Stimulated activated CD4-positive, alpha-beta T cell treated with anti-CD3 and anti-CD28 coated beads, TNF-alpha, amount 100 ng/mL, for 4 hours (primary cell): Measurements from ENCODE around the gene NMNAT1.
"Not testable (repeated sequence)": the region's sequence is repeated elsewhere in the genome, so short reads cannot be mapped to it uniquely, and the experiment has no call there.

Experiments
- DNase-seq, 3 experiments: peaks; one replicate each; pipeline ENCODE4 v3.0.0-alpha.2; 2020; ENCODE audit warnings: low read depth in 3 of 3

Gene NMNAT1

DNA sequence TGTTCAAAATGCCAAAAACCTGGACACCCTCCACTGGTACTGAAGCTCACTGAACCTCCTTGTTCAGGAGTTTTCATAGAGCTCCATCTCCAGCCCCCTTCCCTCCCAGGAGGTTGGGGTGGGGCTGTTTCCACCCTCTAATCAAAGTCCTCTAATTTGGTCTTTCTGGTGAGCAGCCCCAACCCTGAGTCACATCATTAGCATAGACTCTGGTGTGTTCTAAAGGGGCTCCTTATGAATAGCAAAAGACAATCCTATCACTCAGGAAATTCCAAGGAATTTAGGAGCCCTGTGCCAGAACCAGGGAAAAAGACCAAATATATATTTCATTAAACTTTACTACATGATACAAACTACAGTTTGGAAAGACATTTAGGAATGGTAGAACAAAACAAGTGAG, 76.3 kb downstream of the NMNAT1 start:
- no peak for DNase-seq

DNA sequence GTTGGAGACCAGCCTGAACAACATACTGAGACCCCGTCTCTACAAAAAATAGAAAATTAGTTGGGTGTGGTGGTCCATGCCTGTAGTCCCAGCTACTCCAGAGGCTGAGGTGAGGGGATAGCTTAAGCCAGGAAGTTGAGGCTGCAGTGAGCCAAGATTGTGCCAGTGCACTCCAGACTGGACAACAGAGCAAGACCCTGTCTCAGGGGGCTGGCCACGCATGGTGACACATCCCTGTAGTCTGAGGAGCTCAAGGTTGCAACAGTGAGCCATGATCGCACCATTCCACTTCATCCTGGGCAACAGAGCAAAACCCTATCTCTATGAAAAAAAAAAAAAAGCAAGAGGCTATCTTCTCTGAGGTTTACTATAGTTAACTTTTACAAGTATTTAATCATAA, 76.8 kb downstream of the NMNAT1 start:
- DNase-seq: no peak

DNA sequence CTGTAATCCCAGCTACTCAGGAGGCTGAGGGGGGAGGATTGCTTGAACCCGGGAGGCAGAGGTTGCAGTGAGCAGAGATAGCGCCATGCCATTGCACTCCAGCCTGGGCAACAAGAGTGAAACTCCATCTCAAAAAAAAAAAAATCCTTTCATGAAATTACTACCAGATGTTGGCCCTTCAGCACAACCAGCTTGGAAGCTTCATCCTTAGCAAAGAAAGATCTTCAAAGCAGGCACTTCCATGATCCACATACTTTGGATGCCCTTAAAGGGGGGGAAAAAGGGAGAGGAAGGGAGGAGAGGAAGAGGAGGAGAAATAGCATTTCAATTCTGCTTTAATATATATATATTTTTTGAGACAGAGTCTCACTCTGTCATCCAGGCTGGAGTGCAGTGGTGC, 77.4 kb downstream of the NMNAT1 start:
- DNase-seq: not testable (repeated sequence)

DNA sequence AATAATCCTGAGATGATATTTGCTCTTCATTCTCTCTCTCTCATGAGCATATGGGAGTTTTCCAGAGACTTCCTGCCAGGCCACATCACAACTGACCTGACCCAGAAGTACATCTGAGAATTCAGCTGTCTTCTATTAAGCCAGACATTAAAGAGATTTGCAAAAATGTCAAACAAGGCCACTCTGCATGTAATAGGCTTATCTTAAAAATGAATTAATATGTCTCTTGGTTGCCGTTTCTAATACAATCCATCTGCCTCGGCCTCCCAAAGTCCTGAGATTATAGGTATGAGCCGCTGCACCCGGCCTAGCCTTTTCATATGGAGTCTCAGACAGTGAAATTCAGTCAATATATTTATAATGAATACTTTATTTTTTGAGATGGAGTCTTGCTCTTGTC, 78.7 kb downstream of the NMNAT1 start:
- DNase-seq: not testable (repeated sequence)

DNA sequence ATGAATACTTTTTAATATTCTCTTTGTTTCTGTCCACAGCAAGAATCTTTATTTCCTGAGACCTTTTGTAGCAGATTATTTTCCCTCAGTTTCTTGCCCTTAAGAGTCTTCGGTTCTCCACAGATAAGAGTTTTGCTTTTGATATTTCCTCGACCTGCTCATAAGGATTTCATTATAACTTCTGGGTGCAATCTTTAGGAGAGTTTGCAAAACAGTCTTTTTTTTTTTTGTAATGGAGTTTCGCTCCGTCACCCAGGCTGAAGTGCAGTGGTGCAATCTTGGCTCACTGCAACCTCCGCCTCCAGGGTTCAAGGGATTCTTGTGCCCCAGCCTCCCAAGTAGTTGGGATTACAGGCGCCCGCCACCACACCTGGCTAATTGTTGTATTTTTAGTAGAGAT, 79.4 kb downstream of the NMNAT1 start:
- DNase-seq: no peak

DNA sequence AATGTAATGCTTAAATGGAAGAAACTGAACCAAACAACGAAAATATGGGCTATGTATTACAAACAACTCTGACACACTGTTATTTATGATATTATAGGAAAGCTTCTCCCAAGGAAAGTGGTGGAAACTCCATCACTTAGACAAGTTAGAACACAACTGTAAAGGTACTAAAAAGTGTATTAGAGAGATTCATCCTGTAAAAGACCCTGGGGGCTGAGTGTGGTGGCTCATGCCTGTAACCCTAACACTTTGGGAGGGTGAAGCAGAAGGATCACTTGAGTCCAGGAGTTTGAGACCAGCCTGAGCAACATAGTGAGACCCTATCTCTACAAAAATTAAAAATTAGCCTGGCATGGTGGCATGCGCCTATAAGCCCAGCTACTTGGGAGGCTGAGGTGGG, 82.1 kb downstream of the NMNAT1 start:
- no peak for DNase-seq

DNA sequence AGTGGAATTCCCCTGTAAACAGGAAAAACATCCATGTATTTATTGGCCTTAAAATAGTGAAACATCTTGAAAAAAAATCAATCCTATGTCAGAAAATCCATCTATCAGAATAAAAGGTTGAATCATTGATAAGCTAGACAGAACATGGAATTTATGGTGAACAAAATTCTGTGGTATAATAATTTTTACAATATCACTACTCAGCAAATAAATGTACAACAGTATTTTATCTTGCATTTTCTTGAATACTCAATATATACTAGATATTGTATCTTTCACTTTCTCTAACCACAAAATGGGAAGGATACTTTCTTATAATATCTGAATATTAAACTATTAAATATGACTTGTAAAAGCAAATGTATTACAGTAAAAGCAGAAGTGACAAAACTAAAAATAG, 83.8 kb downstream of the NMNAT1 start:
- no peak for DNase-seq

DNA sequence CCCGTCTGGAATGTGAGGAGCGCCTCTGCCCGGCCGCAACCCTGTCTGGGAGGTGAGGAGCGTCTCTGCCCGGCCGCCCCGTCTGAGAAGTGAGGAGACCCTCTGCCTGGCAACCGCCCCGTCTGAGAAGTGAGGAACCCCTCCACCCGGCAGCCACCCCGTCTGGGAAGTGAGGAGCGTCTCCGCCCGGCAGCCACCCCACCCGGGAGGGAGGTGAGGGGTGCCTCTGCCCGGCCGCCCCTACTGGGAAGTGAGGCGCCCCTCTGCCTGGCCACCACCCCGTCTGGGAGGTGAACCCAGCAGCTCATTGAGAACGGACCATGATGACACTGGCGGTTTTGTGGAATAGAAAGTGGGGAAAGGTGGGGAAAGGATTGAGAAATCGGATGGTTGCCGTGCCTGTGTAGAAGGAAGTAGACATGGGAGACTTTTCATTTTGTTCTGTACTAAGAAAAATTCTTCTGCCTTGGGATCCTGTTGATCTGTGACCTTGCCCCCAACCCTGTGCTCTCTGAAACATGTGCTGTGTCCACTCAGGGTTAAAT, 85.8 kb downstream of the NMNAT1 start:
- DNase-seq: not testable (repeated sequence)

DNA sequence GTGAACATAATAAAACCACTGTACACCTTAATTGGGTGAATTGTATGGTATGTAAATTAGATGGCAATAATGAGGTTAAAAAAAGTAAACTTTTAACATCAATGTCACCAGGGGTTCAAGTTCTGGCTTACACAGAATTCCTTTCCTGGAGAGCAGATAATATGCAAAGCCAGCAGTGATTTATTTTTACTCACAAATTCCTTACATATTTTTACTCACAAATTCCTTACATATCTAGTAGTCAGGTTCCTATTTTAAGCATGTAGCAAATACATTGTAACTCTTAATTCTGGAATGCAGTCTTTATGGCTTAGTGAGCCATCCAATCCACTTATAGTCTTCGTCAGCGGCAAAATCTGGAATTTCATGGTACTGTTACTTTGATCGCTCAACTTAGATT, 88.2 kb downstream of the NMNAT1 start:
- DNase-seq: no peak

DNA sequence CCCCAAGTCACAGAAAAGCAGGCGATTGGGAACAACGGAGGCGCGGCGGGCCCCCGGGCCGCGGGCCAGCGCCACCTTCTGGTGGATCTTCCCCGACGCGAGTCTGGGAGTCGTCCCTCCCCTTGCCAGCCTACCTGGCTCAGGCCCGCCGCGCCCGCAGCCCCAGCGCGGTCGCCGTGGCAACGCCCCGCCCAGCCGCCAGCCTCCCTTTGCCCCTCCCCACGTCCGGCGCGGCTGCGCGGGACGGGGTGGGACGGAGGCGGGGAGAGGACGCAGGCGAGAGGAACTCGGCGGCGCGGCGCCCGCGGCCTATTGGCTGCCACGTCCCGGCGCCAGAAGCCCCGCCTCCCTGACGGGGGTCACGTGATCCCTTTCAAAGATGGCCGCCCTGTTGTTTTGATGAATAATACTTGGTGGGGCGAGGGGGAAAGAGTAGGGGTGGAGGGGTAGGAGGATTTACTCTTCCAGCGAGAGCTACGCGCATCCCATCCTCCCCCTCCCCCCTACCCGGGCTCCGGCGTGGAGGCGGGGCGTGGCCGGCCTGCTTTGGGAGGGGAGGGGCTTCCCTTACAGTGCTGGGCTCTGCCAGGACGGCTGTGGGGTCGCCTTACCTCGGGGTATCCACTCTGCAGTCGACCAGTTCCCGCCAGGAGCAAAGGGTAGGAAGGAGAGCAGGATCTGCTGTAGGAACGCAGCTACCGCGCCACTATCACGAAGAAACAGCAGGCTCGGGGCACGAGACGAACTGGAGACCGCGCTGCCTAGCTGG, 89.5 kb downstream of the NMNAT1 start, which contains the start of gene UBE4B:
Gene UBE4B (plus strand): TSS at position 369 of the 769 bp plus-strand sequence. CDS start 713 bp downstream, outside the sequence.
- DNase-seq: peak; percentile 97 to 99 (median 97)

DNA sequence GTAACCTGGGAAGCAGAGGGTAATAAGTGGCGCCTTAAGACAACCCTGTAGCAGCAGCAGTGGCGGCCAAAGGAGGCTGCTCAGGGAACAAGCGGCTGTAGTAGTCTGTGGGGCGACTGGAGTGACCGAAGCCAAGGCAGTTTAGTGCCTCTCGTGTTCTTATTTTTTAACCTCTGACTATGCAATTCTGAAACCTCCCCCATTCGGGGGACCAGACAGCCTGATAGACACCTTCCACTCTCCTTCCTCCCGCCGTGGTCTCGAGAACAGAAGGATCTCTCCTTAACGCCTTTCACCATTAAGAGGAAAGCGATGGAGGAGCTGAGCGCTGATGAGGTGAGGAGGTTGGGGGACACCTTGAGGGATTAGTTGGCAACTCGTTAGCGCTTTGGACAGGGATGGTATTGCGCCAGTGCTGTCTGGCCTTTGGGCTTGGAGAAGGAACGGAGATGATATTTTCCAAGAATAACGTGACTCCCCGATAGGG, 90.1 kb downstream of the NMNAT1 start:
- no peak for DNase-seq
